Measurements from ENCODE around the gene GIGYF2.

- no peak for TF ChIP-seq POLR2A (IDR thresholded peaks at IDR 0.05)
- TF ChIP-seq CTCF (IDR thresholded peaks at IDR 0.05), result no peak
- TF ChIP-seq EP300 (IDR thresholded peaks at IDR 0.05), result no peak
- no peak for TF ChIP-seq POLR2AphosphoS5 (IDR thresholded peaks at IDR 0.05)
These were observed 187.6 kb downstream of the GIGYF2 start for GRCh38 chr2:232884549-232885263.
